Aorta (tissue), 5 donors: Measurements from ENCODE around the gene MTOR. TPM values are rescaled to one million over a fixed set of nuclear protein-coding genes. Genes with fewer than 3 reads are reported as not detected.
"Not testable (repeated sequence)": the region's sequence is repeated elsewhere in the genome, so short reads cannot be mapped to it uniquely, and the experiment has no call there.

Experiments used
- ATAC-seq: fragments of 200-7000 bp; cut with Tn5 transposase; one replicate; pipeline ENCODE4 v1.9.1; 2022; ENCODE audit warnings: moderate library complexity; ENCODE audit not compliant: low FRiP score
- DNase-seq, 2 donors: peaks; one replicate each; pipeline ENCODE4 v3.0.0-alpha.2; 2020
- H3K27ac ChIP-seq, 2 donors: one replicate each; pipeline ENCODE4 v1.5.1; 2013; ENCODE audit warnings: low read length in 2 of 2, mild to moderate bottlenecking in 2 of 2, moderate library complexity in 2 of 2, control low read depth in 1 of 2, inconsistent platforms in 1 of 2, low read depth in 1 of 2
- H3K27me3 ChIP-seq, 2 donors: one replicate each; pipeline ENCODE4 v1.6.1; 2013; ENCODE audit warnings: control low read depth in 1 of 2, low read length in 1 of 2, mild to moderate bottlenecking in 1 of 2, moderate library complexity in 1 of 2; ENCODE audit not compliant: insufficient read depth in 2 of 2, control insufficient read depth in 1 of 2
- H3K36me3 ChIP-seq, 2 donors: one replicate each; pipeline ENCODE4 v1.6.1; 2013; ENCODE audit warnings: control low read depth in 1 of 2, low read length in 1 of 2, mild to moderate bottlenecking in 1 of 2; ENCODE audit not compliant: insufficient read depth in 2 of 2, control insufficient read depth in 1 of 2
- H3K4me1 ChIP-seq, 2 donors: one replicate each; pipeline ENCODE4 v1.6.1; 2013; ENCODE audit warnings: low read length in 2 of 2, control low read depth in 1 of 2, mild to moderate bottlenecking in 1 of 2, moderate library complexity in 1 of 2; ENCODE audit not compliant: insufficient read depth in 2 of 2, control insufficient read depth in 1 of 2
- H3K4me3 ChIP-seq, 2 donors: one replicate each; pipeline ENCODE4 v1.5.1; 2013; ENCODE audit warnings: low read length in 2 of 2, control low read depth in 1 of 2, mild to moderate bottlenecking in 1 of 2
- H3K9me3 ChIP-seq: one replicate; pipeline ENCODE4 v1.6.1; 2013; ENCODE audit warnings: mild to moderate bottlenecking, low read length; ENCODE audit not compliant: control insufficient read depth
- WGBS, 2 donors: extraction: QIAGEN DNeasy Blood & Tissue Kit; methylation state at CpG; one replicate each; pipeline ENCODE4 v1.1.7; 2013; 5-methylcytosine and 5-hydroxymethylcytosine counted together
- intact Hi-C, 2 donors: fragments of 100-400 bp; cut with DNase I; formaldehyde crosslinking; loops; one replicate each; pipeline versions ENCODE4 v1.14.2 to v1.15.0; 2022
- polyA plus RNA-seq, 2 donors: library from polyadenylated mRNA; stranded (reverse); fragments of 200-250 nt; gene quantifications; one replicate each; pipeline ENCODE4 v1.2.3, GENCODE V29; 2013
- total RNA-seq, 2 donors: library from RNA; stranded (reverse); fragmentation: NEBNext Ultra II Directional; extraction: Animal tissue kit (Norgen Biotek cat#: 25700); gene quantifications; one replicate each; pipeline ENCODE4 v1.2.1, GENCODE V29; 2021
- donor health status: healthy with polysubstance abuse.
- donor health status: Bipolar disorder and iron deficiency.
- donor health status: DM: no; HTN: no; CAD: no.
- donor health status: DM: no; HTN: no; CAD: no.
- donor health status: DM: yes; HTN: yes; CAD: no.

The MTOR gene
- total and polyA plus RNA-seq, 4 donors: 7.5 to 31.8 (median 22.9) TPM

DNA sequence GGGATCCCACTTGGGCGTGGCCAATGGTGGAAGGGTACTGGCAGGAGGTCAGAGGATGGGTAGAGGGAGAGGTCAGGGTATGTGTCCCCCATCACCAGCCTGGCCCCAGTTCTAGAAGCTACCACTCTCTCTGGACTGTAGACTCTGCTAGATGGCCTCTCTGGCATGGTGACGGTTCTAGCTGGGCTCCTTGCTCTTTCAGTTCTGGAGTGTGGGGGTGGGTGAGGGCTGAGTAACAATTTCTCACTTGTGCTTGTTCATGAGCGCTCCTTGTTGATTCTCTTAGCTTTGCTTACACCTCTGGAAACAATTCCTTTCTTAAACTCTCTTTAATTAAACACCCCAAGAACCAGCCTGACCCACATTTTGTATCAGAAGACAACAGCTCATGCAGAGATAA lies 137.4 kb downstream of the MTOR start:
- H3K4me1 ChIP-seq: no peaks in the 10 kb centered on the region
- 94 to 95% methylated on average over 3 of the region's 3 CpGs for WGBS, 2 donors
- ATAC-seq: no peak
- no peak overlapping the region for H3K4me3 ChIP-seq
- no peaks in the 10 kb centered on the region for H3K27me3 ChIP-seq
- no peaks in the 10 kb centered on the region for H3K9me3 ChIP-seq
- intact Hi-C loops: no loop called here
- no peak overlapping the region for H3K27ac ChIP-seq
- H3K36me3 ChIP-seq: peaks cover 9 to 25% of the 10 kb centered on the region in 2 donors
- DNase-seq: no peak

DNA sequence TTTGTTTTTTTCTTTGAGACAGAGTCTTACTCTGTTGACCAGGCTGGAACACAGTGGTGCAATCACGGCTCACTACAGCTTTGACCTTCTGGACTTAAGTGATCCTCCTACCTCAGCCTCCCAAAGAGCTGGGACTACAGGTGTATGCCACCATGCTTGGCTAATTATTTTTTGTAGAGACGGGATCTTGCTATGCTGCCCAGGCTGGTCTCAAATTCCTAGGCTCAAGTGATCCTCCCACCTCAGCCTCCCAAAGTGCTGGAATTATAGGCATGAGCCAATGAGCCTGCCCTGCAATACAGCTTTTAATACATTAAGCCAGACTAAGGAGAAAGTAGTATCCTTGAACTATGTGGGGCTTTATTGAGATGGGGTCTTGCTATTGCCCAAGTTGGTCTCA lies 146.0 kb downstream of the MTOR start:
- Histone ChIP-seq H3K9me3 (no peaks in the 10 kb centered on the region), H3K4me3 (no peak overlapping the region), H3K27ac (no peak overlapping the region), H3K4me1 (no peaks in the 10 kb centered on the region), H3K36me3 (peaks cover 5 to 9% of the 10 kb centered on the region in 2 donors), H3K27me3 (no peaks in the 10 kb centered on the region)
- DNase-seq (no peak), ATAC-seq (no peak)
- intact Hi-C loops: no loop called here
- WGBS, 2 donors: 93 to 95% methylated on average over 2 of the region's 2 CpGs

DNA sequence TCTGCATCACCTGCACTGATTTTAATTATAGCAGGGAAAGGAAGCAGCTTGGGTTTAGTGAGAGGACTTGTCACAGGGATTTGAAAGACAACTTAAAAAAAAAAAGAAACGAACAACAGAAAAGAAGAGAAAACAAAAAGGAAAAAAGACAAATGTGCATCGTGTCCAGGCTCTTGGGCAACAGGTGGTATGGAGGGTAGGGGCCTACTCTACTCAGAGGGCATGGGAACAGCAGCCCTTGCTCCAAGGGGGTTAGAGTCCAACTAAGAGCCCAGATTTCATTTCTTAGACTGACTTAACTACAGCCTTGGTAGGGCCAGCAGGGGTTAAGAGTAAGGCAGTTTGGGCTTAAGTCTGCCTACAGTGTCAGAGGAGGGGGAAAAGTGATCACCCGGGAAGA lies 147.4 kb downstream of the MTOR start:
- no peaks in the 10 kb centered on the region for H3K27me3 ChIP-seq
- H3K4me3 ChIP-seq: no peak overlapping the region
- WGBS, 2 donors: 82 to 83% methylated on average over 3 of the region's 3 CpGs
- H3K27ac ChIP-seq: no peak overlapping the region
- peaks cover 5 to 9% of the 10 kb centered on the region in 2 donors for H3K36me3 ChIP-seq
- H3K9me3 ChIP-seq: no peaks in the 10 kb centered on the region
- no peak for ATAC-seq
- no peak for DNase-seq
- H3K4me1 ChIP-seq: no peaks in the 10 kb centered on the region
- intact Hi-C loops: no loop called here

DNA sequence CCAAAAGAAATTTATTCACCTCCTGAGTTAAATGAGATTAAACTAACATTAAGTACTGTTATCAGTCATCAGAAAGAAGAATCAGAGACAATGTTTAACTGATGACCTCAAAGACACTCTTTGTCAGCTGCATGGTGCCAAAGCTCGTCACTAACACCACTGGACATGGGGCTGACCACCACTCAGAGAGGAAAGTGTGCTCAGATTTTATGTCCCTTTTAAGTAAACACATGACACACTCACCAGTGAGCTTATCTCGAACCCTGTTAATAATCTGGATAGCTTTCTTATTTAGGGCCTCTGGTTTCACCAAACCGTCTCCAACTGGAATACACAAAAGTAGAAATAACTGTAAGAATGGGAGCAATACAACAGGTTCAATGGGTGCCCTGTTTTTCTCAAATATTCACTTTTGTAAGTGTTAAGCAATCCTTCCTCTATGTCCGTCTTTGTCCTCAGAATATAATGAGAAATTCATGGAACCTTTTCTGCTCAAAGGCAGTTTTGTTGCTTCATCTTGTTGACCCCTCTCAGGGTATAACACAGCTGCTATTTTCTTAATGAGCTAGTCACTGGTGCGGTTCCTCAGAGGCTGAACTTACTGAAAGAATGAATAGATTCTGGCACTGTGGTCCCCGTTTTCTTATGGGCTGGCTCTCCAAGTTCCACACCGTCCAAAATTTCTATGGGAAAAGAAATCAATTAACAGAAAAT lies 153.1 kb downstream of the MTOR start:
- no peak overlapping the region for H3K27ac ChIP-seq
- H3K4me3 ChIP-seq: no peak overlapping the region
- H3K36me3 ChIP-seq: peaks cover 6 to 10% of the 10 kb centered on the region in 2 donors
- no peak for DNase-seq
- no peaks in the 10 kb centered on the region for H3K27me3 ChIP-seq
- 84 to 85% methylated on average over 7 of the region's 7 CpGs for WGBS, 2 donors
- ATAC-seq: no peak
- no peaks in the 10 kb centered on the region for H3K4me1 ChIP-seq
- intact Hi-C loops: no loop called here
- no peaks in the 10 kb centered on the region for H3K9me3 ChIP-seq

DNA sequence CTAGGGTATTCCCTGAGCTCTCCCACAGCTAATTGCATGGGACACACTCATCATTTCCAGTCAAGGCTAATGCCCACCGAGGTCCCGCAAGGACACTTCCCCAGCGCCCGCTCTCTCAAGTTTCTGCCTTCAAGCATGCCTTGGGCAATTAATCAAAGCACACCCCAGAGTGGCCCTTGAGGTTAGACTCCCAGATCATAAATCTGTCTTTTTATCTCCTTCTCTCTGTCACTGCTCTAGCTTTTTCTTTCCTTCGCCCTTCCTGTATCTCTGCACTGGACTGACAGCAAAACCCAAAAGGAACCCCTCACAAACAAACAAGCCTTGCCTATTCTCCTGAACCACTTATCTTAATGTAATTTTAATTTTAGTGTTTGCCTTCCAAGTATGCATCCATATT lies 154.8 kb downstream of the MTOR start:
- H3K36me3 ChIP-seq: peaks cover 4 to 9% of the 10 kb centered on the region in 2 donors
- H3K27ac ChIP-seq: no peak overlapping the region
- ATAC-seq (no peak), DNase-seq (no peak)
- H3K27me3 ChIP-seq: no peaks in the 10 kb centered on the region
- H3K4me3 ChIP-seq: no peak overlapping the region
- WGBS, 2 donors: 89 to 91% methylated on average over 5 of the region's 5 CpGs
- no peaks in the 10 kb centered on the region for H3K4me1 ChIP-seq
- no peaks in the 10 kb centered on the region for H3K9me3 ChIP-seq
- intact Hi-C loops: no loop called here

DNA sequence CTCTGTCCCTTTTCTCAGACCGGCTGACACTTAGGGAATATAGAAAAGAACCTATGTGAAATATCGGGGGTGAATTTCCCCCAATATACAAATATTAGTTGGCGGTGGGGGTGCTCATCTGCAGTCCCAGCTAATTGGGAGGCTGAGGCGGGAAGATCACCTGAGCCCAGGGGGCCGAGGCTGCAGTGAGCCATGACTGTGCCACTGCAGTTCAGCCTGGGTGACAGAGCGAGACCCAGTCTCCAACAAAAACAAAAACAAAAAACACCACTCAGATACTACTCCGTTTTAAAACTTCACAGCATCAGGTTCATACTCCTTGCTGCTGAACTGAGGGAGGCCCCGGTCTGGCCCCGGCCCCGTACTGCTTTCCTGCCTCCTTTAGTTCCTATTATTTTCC lies 156.8 kb downstream of the MTOR start:
- Histone ChIP-seq H3K27ac (no peak overlapping the region), H3K36me3 (peaks cover 4 to 7% of the 10 kb centered on the region in 2 donors), H3K4me3 (no peak overlapping the region), H3K4me1 (no peaks in the 10 kb centered on the region), H3K27me3 (no peaks in the 10 kb centered on the region), H3K9me3 (no peaks in the 10 kb centered on the region)
- ATAC-seq (no peak), DNase-seq (no peak)
- intact Hi-C loops: no loop called here
- WGBS, 2 donors: 82 to 84% methylated on average over 10 of the region's 10 CpGs

DNA sequence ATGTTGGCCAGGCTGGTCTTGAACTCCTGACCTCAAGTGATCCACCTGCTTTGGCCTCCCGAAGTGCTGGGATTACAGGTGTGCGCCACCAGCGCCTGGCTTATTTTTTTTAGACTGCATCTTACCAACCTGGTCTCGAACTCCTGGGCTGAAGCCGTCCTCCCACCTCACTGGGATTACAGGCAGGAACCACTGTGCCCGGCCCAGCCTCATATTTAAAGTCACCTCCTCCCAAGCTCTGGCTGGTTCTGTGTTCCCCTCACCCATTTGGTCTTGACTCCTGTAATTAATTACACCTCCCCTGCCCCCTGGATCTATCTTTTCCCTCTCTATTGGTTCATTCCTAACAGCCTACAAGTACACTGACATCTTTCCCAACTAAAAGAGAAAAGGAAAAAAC lies 161.0 kb downstream of the MTOR start:
- Histone ChIP-seq H3K9me3 (no peaks in the 10 kb centered on the region), H3K27me3 (no peaks in the 10 kb centered on the region), H3K27ac (no peak overlapping the region), H3K4me1 (no peaks in the 10 kb centered on the region), H3K36me3 (no peaks in the 10 kb centered on the region), H3K4me3 (no peak overlapping the region)
- ATAC-seq: no peak
- WGBS, 2 donors: 89 to 93% methylated on average over 6 of the region's 6 CpGs
- intact Hi-C loops: loop anchor here in 1 of 2 donors (5.0 kb wide), 1 partner anchor 56 kb away; no protein-coding TSS in a partner anchor
- DNase-seq: no peak

DNA sequence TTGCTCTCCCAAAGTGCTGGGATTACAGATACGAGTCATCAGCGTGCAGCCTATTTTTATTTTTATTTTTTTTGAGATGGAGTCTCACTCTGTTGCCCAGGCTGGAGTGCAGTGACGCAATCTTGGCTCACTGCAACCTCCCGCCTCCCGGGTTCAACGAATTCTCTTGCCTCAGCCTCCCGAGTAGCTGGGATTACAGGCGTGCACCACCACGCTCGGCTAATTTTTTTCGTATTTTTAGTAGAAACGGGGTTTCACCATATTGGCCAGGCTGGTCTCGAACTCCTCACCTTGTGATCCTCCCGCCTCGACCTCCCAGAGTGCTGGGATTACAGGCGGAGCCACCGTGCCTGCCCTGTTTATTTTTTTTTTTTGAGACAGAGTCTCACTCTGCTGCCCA lies 161.5 kb downstream of the MTOR start:
- H3K27me3 ChIP-seq, H3K4me3 ChIP-seq, H3K9me3 ChIP-seq, H3K27ac ChIP-seq, ATAC-seq, H3K4me1 ChIP-seq, DNase-seq, H3K36me3 ChIP-seq: not testable (repeated sequence)
- 95 to 96% methylated on average over 17 of the region's 17 CpGs for WGBS, 2 donors
- intact Hi-C loops: loop anchor here in 1 of 2 donors (5.0 kb wide), 1 partner anchor 56 kb away; no protein-coding TSS in a partner anchor

DNA sequence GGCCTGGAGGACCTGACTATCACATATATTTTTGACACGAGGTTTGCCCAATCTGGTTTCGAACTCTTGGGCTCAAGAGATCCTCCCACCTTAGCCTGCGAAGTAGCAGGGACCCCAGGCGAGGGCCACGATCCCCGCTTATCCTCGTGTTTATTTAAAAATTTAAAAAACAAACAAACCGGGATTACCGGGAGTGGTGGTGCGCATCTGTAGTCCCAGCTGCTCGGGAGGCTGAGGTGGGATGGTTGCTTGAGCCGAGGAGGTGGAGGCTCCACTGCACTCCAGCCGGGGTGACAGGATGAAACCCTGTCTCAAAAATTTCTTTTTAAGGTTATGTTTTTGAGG lies 162.2 kb downstream of the MTOR start:
- intact Hi-C loops: loop anchor here in 1 of 2 donors (5.0 kb wide), 1 partner anchor 57 kb away; no protein-coding TSS in a partner anchor
- WGBS, 2 donors: 39 to 47% methylated on average over 13 of the region's 13 CpGs
- peak; percentile 62 for ATAC-seq

More for the DNA sequence above, 162.2 kb downstream of the MTOR start:
- Histone ChIP-seq H3K4me3 (peak overlapping the region; percentile 15 to 90), H3K27me3 (no peaks in the 10 kb centered on the region), H3K9me3 (no peaks in the 10 kb centered on the region), H3K36me3 (peaks cover 0 to 3% of the 10 kb centered on the region in 2 donors), H3K4me1 (no peaks in the 10 kb centered on the region), H3K27ac (no peak overlapping the region)
- DNase-seq: no peak
